HG03060 (cell line): Measurements from ENCODE around the gene TXNDC5.

Experiments used
- ATAC-seq: cut with Tn5 transposase; IDR thresholded peaks from one replicate; pipeline ENCODE4 v1.9.1; 2021; ENCODE audit warnings: low read depth, moderate number of reproducible peaks; ENCODE audit not compliant: unreplicated experiment

The TXNDC5 gene

DNA sequence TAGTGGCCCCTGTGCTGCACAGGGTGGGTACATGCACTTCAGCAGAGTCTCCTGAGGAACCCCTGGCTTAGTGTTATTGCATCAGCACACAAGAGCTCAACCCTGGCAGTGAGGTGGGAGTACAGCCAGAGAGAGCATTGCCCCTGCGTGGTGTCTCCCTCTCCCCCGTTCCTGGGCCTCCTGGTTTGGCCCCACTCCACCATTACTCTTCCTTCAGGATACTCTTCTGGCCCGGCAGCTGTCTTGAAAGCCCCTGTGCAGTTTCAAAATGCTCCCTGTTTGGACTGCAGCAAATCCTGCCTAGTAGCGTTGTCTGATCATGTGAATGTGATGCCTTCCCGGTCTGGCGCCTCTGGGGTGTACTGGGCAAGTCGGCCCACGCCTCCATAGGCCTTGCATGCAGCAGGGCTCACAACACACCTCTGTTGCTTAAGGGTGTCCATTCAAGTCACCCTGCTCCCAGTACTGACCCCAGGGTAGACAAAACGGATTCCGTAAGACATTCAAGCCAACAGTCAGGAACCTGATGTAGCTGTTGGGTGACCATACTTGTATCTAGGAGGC is 32.1 kb downstream of the TXNDC5 start:
- ATAC-seq, result no peak

DNA sequence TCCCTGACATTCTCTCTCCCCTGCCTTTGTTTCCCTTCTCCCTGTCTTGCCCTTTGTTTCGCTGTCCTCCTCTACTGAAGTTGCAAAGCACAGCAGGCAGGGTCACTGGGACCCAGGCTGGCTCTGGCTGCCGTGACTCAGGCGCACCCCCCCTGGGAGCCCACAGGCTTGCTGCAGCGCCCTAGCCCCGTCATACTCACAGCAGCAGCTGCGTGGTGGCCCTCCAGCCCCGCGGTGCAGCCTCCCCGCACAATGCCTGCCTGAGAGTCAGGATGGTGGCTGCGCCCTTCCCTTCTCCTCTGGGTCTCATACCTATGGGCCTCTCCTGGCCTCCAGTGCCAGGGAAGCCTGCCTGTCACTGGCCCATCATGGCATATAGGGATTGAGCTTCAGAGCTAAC is 41.7 kb downstream of the TXNDC5 start:
- ATAC-seq, result no peak

DNA sequence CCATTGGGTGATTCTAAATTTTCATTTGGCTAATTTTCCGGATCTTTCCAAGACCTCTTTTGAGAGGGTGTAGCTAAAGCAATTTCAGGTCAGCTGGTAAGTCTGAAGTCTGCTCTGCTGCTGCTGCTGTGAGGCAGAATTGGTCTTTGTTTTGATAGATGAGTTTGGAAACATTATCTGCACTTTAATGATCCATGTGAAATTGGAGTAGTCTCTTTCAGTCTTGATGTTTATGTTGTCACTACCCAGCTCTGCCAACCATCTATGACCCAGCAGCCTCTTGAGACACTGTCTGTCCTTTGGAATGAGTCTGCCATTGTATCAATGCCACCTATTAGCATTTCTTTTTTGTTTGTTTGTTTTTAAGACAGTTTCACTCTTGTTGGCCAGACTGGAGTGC is 44.1 kb downstream of the TXNDC5 start:
- no peak for ATAC-seq

DNA sequence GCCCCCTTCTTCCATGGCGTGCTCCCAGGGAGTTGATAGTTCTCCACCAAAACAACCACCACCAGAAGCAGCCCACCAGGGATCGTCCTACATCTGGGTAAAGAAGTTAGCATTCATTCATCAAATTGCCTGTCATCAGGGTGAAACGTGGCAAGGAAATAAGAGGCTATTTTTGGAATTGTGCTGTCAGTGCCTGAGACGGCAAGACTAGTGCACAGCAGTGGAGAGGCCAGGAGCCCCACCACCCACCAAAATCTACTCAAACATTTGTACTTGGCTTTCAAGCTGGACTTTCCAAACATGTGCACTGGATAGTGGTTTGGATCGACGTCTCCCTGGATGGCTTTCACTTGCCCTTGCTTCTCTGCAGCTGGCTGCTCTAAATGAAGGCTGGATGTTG is 44.8 kb downstream of the TXNDC5 start:
- no peak for ATAC-seq

DNA sequence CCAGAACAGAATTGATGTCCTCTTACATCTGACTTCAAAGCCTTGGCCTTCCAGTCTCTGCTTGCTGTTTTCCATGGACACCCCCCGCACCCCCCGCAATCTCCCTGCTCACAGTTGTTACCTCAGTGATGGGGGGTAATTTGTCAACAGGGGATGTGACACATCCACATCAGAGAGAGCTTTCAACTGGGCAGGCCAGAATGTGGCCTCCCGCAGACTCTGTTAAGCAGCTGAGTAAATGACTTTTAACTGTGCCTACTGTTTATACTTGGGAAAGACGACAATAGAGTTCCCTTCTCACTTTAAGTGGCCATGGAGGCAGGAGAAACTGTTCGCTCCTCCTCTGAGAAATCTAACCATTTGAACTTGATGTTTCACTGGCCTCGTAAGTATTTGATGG is 51.0 kb downstream of the TXNDC5 start:
- ATAC-seq, result no peak

DNA sequence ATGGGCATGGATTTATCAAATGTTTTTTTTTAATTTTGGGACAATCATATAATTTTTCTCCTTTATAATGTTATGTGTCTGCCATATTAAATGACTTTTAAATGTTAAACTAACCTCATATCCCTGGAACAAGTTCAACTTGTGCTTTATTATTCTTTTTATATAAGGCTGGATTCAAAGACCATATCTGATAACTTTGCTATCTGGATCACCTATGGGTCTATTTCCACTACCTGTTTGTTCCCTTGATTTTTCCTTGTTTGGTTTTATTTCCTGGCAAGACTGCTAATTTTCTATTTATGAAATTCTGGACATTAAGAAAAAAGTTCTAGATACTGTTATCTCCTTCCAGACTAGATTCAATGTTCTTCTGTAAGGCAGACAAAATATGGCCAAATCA is 58.8 kb downstream of the TXNDC5 start:
- ATAC-seq, result no peak

DNA sequence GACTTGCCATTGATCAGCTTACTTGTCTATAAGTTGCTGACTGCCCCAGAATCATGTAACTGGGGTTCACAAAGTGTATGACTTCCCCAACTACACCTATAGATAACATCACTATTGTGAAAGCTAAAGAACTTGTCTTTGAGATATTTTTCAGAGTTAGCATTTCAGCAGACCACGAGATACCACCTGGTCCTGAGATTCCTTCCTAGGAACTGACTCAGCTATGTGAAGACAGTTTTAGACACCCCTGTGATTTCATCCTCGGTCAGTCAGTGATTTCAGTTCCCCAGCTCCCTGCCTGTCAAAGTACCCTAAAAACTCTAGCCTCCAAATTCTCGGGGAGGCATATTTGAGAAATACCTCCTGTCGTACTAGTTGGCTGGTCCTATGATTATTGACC is 62.4 kb downstream of the TXNDC5 start:
- ATAC-seq, result no peak

DNA sequence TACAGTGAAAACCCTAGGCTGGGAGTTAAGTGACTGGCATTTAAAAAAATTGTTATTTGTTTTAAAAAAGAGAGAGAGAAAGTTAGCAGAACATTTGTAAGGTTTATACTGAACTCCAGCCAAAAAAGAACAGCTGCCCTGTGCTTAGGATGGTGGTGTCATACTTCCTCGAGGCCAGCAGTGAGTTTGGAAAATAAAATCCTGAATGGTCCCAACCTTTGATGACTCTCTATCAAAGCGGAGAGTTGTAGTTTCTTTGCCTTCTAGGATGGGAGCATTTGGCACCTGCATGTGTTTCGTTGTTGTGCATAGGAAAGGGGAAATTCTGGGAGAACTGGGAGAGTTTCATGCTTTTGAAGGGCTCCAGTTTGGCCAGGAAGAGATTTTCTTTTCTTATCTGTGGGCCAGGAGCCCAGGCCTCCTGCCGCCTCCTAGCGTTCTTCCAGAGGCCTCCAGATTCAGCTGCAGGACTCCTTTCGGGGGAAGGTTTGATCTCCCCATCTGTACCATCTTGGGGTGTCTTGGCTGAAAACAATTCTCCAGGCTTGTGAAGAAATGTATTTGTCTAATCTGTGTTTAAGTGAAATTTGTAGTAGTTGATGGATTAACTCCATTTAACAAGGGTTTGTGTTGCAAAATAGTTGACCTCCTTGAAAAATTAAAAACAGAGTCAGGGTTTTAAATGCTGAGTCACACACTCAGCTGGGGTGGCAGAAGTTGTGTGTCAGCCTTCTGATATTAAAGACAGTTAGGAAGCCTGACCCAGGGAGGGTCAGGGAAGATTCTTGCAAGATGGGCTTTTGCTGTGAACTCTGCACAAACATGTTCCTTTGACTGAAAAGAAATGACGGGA is 63.4 kb downstream of the TXNDC5 start:
- no peak for ATAC-seq

DNA sequence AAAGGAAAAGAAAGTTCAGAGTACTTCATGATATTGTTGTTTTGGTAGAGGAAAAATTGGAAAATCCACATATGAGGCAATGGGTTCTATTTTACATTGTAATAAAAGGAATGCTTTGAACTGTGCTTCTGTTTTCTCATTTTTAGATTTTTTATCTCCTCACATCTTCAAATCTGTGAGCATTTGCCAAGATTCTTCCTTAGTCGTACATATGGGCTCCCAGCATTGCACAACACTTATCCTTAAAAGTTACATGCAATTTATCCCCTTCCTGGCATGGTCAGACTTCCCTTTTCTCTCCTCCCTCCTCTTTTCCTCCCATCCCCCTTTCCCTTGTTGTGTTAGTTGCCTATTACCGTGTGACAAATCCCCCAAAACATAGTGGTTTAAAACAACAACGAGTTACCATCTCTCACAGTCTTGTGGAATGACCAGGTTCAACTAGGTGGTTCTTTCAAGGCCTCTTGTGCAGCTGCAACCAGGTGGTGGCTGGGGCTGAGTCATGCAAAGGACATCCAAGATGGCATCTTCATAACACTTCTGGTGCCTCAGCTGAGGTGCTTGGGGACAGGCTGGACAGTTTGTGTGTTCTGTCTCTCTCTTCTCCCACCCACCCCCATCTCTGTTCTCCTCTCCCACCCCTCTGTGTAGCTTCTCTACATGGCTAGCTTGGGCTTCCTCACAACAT is 68.7 kb downstream of the TXNDC5 start:
- ATAC-seq, result no peak

DNA sequence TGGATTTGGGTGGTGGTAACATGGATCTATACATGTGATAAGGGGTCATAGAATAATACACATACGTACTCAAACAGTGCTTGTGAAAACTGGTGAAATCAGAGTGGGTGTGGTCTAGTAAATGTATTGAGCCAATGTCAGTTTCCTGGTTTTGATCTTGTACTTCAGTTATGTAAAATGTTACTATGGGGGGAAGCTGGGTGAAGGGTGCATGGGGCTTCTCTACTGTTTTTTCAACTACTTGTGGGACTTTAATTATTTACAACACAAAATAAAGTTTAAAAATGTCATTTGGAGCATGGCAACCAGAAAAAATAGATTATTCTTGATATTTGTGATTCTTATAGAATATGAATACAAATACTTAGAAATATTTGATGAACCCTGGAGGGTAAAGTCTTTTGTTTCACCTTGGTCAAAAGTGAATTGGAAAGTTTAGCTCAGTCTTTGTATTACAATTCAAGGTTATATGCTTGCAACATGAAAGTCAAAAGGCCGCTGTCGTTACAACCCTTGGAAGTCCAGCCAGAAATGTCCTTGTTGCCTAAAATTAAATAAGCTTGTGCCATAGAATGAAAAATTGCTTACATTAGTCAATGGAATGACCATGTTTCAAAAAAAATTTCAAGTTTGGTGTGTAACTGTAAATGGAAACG is 74.1 kb downstream of the TXNDC5 start:
- ATAC-seq, result no peak

DNA sequence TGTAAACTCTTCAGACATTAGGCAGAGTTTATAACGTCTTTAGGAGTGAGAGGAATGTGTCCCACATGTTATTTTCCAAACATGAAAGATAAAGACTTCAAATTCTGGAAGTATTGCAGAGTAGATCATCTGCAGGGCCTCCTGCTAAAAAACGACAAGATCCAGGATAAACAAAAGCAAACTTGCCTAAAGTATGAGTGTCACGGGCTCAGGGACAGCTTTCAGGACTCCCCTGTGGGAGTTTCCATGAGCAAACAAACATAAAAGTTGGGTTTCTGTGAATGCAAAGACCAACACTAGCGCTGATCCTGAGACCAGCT is 76.9 kb downstream of the TXNDC5 start:
- no peak for ATAC-seq

DNA sequence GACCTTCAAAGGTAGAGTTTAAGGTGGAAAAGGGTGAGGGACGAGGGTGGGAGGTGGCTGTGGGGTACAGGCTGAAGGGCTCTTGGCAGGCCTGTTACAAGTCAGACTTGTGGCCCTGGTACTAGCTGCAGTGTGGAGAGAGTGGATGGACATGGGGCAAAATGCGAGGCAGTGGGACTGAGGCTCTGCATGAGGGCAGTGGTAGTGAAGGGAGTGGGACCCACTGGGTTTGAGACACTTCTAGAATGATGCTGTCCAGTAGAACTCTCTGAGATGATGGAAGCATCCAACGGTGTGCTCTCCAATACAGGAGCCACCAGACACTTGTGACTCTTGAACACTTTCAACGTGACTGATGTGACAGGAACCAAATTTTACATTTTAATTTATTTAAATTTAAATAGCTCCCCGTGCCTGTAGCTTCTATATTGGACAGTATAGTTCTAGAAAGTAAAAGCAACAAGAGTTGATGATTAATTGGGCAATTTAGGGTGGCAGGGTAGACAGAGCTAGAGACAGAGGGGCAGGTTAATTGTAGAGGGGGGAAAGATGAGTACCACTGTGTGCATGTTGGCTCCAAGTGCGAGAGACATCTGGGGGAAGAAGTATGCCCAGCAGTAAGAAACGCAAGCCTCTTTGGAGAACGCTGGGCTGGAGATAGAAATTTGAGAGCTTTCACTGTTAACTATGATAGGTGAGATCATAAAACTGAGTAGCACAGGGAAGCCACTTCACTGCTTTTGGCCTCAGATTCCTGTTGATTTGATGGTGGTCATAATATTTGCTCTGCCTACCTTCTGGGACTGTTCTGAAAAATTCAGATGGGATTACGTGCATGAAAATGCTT is 77.5 kb downstream of the TXNDC5 start:
- ATAC-seq, result no peak
